ENCODE results near the gene CNOT4.
"Not testable (repeated sequence)": the region's sequence is repeated elsewhere in the genome, so short reads cannot be mapped to it uniquely, and the experiment has no call there.

- not testable (repeated sequence) for TF ChIP-seq BRCA1 (IDR thresholded peaks at IDR 0.05; ENCODE audit: low read depth, low read length); CTCF (IDR thresholded peaks at IDR 0.05; ENCODE audit: control extremely low read depth in 1 of 3, insufficient read depth in 1 of 3, low read depth in 1 of 3, low read length in 3 of 3); CHD2 (IDR thresholded peaks at IDR 0.05; ENCODE audit: low read length); SAP30 (IDR thresholded peaks at IDR 0.05; ENCODE audit: insufficient read depth, insufficient replicate concordance, low read length); RBBP5 (IDR thresholded peaks at IDR 0.05; ENCODE audit: borderline replicate concordance, low read depth, low read length); EP300 (IDR thresholded peaks at IDR 0.05; ENCODE audit: borderline replicate concordance in 1 of 2, low read depth in 2 of 2, low read length in 2 of 2); CREB1 (IDR thresholded peaks at IDR 0.05); CTBP2 (IDR thresholded peaks at IDR 0.05; ENCODE audit: borderline replicate concordance, insufficient read depth, insufficient read length, low read length); NANOG (IDR thresholded peaks at IDR 0.05; ENCODE audit: insufficient read depth, low read depth, low read length, poor library complexity, severe bottlenecking); ZNF274 (IDR thresholded peaks at IDR 0.05; ENCODE audit: borderline replicate concordance, extremely low read depth, low read length); SRF (IDR thresholded peaks at IDR 0.05; ENCODE audit: low read depth, low read length); EZH2 (IDR thresholded peaks at IDR 0.05; ENCODE audit: low read depth, low read length, severe bottlenecking)
Observed at GRCh38 chr7:135445266-135445665, 64.6 kb downstream of the CNOT4 start.
